KBM-7 (cell line): ENCODE data around the gene SMAD7.
A peak's percentile ranks its signal among the peaks of the same experiment; 100 is the strongest.

Experiments
- DNase-seq: peaks from one replicate; pipeline ENCODE4 v3.0.0-alpha.2; 2015
- in situ Hi-C: fragments of 300-500 bp; cut with MboI; formaldehyde crosslinking; loops from 2 replicates; pipeline ENCODE4 v1.14.3; 2020; ENCODE audit warnings: low sequenced_read_pairs, low pct_unique_long_range_greater_than_20kb, mixed read lengths

The SMAD7 gene

DNA sequence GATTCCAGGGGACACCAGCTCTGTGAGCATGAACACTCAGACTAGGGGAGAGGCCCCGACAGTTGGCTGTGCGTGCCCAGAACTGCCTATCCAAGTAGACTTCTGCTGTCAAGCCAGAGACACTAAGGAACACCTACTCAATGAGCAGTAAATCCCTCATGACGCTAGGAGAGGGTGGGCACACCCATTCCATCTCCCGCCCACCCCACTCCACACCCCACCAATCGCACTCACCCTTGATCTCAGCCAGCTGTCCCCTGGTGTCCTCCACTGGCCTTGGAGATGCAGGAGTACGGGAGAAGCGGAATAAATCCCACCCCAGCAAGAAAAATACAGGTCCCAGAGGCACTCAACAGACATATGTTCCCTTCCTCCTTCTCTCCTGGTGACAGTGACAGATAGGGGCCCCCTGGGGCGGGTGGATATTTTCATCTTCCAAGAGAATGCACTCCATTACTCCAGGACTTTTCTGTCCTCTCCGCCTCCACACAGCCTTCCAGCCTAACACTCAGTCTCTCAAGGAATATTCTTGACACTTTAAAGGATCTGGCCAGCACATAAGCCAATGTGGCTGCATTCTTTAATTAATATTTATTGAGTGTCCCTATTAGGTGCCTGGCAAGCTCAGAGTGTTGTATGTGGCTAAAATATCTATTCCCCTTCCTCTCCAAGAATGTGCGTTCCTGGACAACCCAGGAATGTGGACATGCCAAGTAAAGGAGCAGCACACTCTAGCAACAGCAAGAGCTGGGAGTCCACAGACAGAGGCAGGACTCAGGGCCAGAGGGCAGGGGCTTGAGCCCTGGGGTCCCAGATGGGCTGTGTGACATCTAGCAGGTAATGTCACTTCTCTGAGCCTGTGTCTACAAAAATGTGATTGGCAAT is 13.1 kb upstream of the SMAD7 start:
- in situ Hi-C loops, result no loop called here
- DNase-seq, result no peak

DNA sequence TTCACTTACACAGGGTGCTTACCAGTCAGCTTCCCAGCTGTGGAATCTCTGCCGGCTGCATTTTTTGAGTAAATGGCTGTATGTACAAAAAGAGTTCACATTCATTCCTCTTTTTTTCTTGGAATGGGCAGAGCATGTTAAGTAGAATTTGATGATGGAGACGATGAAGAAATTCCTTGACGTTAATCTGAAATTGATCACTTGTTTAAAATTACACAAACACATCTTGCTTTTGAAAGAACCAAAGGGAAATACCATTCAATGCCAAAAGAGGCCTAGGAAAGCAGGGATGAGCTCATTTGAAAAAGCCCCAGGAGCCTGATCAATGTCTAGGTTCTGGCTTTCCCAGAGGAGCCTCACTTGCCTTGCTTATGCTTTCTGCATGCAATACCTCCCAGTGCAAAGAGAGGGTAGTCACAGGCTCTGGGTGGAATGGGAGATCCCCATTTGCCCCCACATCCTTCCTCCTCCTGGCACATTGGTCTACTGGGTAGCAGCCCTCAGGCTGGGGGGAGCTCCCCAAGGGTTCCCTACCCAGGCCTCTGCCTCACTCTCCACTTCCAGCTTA is 12.3 kb upstream of the SMAD7 start:
- in situ Hi-C loops, result no loop called here
- no peak for DNase-seq

DNA sequence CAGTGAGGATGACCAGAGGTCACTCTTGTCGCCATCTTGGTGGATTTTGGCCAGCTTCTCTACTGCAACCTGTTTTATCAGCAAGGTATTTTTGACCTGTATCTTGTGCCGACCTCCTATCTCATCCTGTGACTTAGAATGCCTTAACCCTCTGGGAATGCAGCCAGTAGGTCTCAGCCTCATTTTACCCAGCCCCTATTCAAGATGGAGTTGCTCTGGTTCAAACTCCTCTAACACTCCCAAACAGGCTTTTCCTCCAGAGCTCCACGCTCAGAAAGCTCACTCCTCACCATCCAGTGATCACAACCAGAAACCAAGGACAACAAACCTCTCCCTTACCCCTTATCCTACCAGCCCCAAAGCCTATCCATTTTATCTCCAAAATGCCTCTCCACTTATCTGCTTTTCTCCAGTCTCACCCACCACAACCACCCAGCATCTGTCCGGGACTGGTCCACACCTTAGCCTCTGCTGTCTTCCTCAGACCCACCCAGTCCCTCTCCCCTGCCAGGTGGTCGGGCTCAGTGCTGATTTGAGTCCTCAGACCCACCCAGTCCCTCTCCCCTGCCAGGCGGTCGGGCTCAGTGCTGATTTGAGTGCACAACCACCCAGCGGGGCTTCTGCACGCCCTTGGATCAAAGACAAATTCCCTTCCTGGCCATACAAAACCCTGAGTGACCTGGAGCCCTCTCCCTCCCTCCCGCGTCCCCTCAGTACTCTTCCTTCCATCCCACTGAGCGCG is 11.7 kb upstream of the SMAD7 start:
- DNase-seq, result no peak
- in situ Hi-C loops, result no loop called here

DNA sequence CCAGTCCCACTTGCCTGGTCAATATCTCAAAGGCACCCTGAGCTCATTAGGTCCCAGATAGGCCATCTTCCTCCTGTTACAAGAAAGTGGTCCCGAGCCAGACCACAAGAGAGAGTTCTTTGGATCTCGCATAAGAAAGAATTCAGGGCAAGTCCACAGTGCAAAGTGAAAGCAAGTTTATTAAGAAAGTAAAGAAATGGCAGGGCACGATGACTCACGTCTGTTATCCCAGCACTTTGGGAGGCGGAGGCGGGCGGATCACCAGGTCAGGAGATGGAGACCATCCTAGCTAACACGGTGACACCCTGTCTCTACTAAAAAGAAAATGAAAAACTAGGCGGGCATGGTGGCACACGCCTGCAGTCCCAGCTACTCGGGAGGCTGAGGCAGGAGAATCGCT is 10.8 kb upstream of the SMAD7 start:
- in situ Hi-C loops, result no loop called here
- DNase-seq, result no peak

DNA sequence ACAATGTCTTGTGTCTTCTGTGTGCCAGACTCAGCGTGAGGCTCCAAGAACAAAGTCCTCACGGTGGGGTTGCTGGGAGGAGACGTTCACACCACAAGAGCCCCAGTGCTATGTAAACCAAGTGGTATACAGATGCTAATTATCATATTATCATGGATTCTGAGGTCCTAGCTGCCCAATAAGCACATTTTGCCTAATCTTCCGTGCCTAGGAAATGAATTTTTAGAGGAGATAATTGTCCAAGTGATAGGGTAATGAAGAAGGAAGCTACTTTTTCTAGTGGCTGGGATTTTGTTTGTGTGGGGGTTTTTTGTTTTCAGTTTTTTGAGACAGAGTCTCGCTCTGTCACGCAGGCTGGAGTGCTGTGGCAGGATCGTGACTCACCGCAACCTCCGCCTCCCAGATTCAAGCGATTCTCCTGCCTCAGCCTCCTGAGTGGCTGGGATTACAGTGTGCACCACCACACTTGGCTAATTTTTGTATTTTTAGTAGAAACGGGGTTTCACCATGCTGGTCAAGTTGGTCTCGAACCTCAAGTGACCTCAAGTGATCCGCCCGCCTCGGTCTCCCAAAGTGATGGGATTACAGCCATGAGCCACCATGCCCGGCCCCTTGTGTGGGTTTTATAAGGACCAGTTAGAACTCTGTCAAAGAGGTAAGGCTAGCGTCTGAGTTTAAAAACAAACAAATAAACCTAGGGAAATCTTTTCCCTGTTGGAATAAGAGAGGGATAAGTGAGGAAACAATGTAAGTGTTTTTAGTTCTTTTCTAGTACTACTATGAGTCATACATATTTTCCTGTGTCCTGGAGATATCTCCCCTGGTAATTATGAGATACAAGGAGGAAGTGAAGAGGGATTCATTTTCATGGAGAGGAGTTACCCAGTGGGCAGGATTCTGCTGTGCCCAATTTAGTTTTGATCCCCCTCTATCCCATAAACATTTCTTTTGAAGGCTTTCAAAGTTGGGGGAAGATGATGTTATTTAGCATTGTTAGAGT is 9.5 kb upstream of the SMAD7 start:
- no peak for DNase-seq
- in situ Hi-C loops, result no loop called here

DNA sequence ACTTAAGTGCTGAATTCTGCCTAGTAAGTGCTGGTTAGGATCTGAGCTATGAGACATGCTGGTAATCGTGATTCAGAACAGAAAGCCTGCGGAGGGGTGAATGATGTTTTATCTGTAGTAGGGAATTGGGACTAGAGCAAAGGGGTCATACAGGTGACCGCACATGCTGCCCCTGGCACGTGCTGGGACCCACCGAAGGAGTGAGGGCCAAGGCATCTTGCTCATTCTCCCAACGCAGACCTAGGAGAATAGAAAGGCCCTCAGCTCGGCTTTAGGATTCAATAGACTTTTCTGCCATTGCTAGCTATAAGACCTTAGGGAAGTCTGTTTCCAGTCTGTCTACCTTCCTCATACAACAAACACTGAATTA is 8.8 kb upstream of the SMAD7 start:
- DNase-seq, result no peak
- in situ Hi-C loops, result no loop called here

DNA sequence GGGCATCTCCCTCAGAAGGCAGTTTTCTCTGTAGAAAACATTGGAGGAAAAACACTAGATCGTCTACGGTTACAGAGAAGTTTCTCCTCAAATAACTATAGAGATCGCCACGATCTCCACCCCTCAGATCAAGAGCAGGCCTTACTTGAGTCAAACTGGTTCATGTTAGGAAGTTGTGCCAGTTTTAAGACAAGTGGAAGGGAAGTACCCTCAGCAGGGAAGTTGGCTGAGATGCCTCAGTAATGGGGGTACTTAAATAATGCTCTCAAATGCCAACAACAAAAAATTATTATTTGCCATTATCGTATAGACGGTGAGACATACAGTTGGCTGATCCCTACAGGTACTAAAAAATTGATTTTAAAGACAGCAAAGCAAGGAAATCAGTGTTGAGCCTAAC is 8.2 kb upstream of the SMAD7 start:
- in situ Hi-C loops, result no loop called here

DNA sequence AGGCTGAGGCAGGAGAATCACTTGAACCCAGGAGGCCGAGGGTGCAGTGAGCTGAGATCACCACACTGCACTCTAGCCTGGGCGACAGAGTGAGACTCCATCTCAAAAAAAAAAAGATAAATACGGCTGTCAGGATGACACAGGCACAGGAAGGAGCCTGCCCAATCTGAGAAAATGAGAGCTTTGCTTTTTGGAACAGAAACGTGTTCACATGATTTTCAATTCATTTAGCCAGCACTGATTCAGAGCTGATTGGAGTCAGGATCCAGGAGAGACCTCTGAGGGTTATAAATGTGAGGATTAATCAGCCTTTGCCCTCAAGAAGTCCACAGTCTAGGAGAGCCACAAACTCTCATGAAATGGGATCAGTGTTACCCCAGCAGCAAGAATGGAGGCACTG is 6.9 kb upstream of the SMAD7 start:
- in situ Hi-C loops, result no loop called here
- no peak for DNase-seq

More for the DNA sequence above, 8.2 kb upstream of the SMAD7 start:
- no peak for DNase-seq

DNA sequence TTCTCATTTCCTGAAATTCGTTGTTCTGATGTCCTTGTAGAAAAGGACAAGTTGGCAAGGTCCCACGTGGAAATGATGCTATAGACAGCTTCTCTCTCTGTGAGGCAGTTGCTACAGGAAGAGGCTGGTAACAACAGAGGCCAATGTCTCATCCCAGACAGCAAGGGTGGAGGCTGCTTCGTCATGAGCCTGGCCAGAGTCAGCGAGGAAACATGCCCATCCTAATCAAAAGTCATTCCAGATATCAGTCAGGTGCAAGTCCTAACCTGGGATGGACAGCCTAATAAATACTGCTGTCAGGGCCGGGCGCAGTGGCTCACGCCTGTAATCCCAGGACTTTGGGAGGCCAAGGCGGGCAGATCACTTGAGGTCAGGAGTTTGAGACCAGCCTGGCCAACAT is 6.4 kb upstream of the SMAD7 start:
- no peak for DNase-seq
- in situ Hi-C loops, result no loop called here

DNA sequence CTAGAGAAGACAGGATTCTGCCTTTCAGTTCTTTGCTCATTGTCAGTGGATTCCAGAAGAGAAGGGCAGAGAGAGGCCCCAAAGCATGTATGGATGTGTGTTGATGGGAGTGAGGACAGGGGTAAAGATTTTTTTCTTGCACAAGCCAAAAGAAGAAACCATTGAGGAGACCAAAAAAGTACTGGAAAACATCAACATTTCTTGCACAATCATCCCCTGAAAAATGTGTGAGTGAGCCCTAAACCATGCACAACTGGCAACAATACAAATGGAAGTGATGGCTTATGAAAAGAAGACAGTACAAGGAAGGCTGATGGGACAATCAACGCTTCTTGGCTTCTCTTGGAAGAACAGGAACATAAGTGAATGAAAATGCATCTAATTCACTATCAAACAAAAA is 5.6 kb upstream of the SMAD7 start:
- in situ Hi-C loops, result no loop called here
- no peak for DNase-seq

DNA sequence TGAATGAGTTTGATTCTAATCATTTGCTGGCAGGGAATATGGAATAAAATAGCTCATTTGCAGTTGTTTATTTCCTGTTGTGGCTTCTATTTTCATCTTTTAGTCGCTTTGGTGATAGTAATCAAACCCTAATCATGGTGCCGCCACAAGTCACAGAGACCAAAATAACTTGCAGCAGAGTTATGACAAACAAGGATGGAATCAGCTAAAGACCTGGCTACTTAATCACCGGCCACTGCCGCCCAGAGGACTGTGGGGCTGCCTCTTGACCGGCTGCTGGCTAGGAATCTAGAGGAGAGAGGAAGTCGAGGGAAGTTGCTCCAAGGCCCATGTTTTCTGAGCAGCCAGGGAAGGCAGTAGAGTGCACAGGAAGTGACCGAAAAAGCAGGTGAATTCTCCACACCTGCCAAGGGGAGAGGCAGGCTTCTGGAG is 5.1 kb upstream of the SMAD7 start:
- DNase-seq, result no peak
- in situ Hi-C loops, result no loop called here

DNA sequence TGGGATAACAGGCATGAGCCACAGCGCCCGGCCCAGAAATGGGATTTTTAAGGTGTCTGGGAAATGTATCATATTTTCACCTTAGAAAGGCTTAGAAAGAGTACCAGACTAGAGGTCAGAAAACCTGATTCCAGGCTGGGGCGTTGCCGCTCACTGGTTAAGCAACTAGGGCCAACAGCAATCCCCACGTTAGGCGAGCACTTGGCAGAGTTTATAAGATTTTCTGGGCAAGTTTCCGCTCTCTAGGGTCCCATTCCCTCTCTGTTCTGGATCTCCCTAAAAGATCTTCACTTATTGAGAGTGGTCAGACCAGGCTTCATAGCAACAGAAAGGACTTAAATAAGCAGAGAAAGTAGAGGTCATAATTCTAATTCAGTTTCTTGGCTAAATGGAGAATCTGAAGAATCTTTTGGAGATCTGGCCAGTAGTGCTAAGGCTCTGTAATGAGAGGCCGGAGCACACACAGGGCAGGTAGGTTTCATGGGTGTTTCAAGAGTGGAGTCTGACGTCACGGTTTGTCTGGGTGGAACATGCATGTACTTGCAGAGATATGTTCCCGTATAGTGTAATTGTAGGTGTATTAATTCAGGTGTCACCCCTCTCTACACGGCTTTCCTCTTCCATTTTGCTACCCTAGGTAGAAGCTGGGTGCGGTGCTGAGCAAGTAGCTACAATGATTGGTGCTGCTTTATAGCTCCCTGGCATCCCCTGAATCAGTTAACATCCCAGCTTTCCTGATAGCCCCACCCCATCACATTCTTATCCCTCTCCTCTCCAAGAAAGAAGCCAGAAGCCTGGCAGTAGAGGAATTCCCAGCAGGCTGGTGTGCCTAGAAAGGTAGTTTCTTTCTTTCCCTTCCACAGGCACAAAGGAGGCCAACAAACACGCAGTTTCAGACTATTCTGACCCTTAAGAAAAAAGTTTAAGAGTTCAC is 4.4 kb upstream of the SMAD7 start:
- in situ Hi-C loops, result no loop called here
- no peak for DNase-seq

DNA sequence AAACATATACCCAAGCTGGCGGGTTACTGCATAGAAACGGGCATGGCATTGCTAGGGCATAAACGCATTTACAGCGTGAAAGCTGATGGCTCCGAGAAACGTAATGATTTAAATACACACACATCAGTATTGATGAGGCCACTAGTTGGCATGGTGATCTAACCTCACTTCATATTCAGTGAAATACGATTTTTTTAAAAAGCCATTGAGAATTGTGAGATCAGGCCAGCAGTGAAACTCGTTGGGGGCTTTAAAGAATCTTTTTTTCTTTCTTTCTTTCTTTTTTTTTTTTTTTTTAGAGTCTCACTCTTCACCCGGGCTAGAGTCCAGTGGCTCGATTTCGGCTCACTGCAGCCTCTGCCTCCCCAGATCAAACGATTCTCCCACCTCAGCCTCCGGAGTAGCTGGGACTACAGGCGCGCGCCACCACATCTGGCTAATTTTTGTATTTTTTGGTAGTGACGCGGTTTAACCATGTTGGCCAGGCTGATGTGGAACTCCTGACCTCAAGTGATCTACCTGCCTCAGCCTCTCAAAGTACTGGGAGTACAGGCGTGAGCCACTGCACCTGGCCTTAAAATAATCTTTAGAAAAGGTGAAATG is 2.4 kb upstream of the SMAD7 start:
- in situ Hi-C loops, result no loop called here
- DNase-seq, result no peak

DNA sequence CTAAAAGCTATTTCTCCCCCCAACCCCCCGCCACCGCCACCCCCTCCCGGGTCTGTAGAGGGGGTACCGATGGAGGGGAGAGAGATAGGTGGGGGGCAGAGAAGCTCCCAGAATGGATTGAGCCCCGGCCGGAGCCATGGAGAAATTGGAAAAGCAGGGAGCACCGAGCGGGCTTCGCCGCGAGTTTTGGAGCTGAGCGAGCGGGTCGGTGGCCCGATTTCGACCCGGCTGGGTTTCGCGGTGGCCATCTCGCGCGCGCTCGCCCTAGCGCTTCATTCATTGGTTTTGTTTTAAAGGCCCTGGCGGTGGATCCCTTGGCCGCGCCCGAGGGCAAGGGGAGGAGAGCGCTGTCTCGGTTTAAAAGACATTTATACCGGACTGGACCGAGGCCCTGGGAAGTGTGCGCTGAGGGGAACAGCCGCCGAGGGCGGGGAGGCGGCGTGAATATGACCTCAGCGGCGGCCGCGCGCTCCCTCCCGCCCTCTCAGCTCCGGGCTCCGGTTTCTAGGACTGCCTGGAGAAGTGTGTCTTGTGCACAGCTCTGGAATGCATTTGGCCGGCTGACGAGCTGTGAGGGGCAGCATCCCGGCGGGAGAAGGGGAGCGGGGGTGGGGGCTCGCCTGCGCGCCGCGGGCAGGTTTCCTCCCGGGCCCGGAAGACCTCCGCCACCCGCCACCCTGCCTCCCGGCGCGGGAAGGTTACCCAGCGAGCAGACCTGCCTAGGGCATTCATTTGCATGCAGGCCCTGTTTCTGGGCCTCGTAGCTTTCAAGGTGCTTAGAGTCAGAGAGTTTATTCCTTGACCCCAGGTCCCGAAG is 1.7 kb upstream of the SMAD7 start:
- DNase-seq, result no peak
- in situ Hi-C loops, result no loop called here

DNA sequence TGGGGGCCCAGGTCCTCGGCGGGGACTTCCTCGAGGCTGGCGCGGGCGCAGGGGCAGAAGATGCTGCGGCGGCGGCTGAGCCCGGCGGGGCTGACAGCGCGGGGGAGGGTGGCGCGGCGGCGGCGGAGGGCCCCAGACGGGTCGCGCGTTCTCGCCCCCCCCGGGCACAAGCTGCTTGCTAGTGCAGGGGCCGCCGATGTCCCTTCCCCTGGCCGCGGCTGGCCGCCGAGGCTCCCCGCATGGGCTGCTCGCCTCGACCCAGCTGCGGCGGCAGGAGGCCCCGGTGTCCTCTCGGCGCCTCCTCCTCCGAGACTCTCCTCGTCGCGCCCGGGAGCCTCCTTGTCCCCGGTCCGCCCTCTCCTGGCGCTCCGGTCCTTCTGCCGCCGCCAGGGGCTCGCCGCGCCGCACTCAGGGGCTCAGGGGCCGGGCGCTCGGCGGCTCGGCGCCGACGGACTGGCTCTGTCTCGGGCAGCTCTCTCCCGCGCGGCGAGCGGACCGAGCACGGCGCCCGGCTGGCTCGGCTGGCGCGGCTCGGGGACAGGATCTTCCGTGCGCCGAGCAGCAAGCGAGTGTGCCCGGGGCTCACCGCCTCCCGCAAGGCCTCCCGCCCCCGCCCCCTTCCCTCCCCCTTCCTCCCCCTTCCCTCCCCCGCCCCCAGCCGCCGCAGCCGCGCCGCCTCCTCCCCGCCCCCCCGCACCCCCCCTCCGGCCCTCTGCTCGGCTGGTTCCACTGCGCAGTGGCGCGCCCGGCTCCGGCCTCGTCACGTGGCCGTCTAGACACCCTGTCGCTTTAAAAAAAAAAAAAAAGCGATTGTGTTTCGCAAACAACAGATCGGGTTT is 902 bp upstream of the SMAD7 start:
- DNase-seq, result peak; percentile 75
- in situ Hi-C loops, result no loop called here
